Suppressor macrophage treated with lipopolysaccharide for 1 hour (primary cell): Measurements from ENCODE around the gene RUSC1.
"Not testable (repeated sequence)": the region's sequence is repeated elsewhere in the genome, so short reads cannot be mapped to it uniquely, and the experiment has no call there.

Experiments
- DNase-seq, 3 donors: peaks; one replicate each; pipeline ENCODE4 v3.0.0-alpha.2; 2020 to 2022

Gene RUSC1

GRCh38 chr1:155320661-155321617 is at the start of gene RUSC1:
RUSC1 (plus strand) TSS chr1:155320894; CDS start chr1:155321774, 880 bp downstream.
- peak; percentile 61 to 77 (median 62) for DNase-seq

- DNase-seq, result peak in 1 of 3 donors; percentile 30
Observed at GRCh38 chr1:155272466-155273342, 48.0 kb upstream of the RUSC1 start.

- DNase-seq, result peak; percentile 95 to 98 (median 96)
Observed at GRCh38 chr1:155273343-155274245, 47.1 kb upstream of the RUSC1 start, which contains the start of gene CLK2. CLK2 (minus strand) TSS chr1:155273504; CDS start chr1:155270977, 2,527 bp downstream.

- DNase-seq, result peak; percentile 98 to 99 (median 99)
Observed at GRCh38 chr1:155277070-155277901, 43.4 kb upstream of the RUSC1 start, which contains the start of gene HCN3. HCN3 (plus strand) TSS chr1:155277463; CDS start chr1:155277591, 128 bp downstream.

GRCh38 chr1:155277902-155278688 is 42.6 kb upstream of the RUSC1 start:
- DNase-seq, result peak; percentile 26 to 70 (median 44)

GRCh38 chr1:155278689-155279160 is 42.0 kb upstream of the RUSC1 start:
- no peak for DNase-seq

GRCh38 chr1:155279268-155279667 is 41.4 kb upstream of the RUSC1 start:
- DNase-seq, result no peak

- no peak for DNase-seq
Observed at GRCh38 chr1:155282488-155283091, 38.1 kb upstream of the RUSC1 start.

- DNase-seq, result no peak
Observed at GRCh38 chr1:155284476-155284875, 36.2 kb upstream of the RUSC1 start.

GRCh38 chr1:155285063-155285462 is 35.6 kb upstream of the RUSC1 start:
- no peak for DNase-seq

GRCh38 chr1:155285631-155286044 is 35.1 kb upstream of the RUSC1 start:
- no peak for DNase-seq

- DNase-seq, result no peak
Observed at GRCh38 chr1:155286544-155286943, 34.1 kb upstream of the RUSC1 start.

- no peak for DNase-seq
Observed at GRCh38 chr1:155287987-155288543, 32.6 kb upstream of the RUSC1 start.

GRCh38 chr1:155291006-155291405 is 29.7 kb upstream of the RUSC1 start:
- not testable (repeated sequence) for DNase-seq

- DNase-seq, result no peak
Observed at GRCh38 chr1:155293086-155293749, 27.5 kb upstream of the RUSC1 start.

GRCh38 chr1:155294520-155295182 is 26.0 kb upstream of the RUSC1 start:
- no peak for DNase-seq

GRCh38 chr1:155295183-155295941 is 25.3 kb upstream of the RUSC1 start:
- no peak for DNase-seq
